Posterior cingulate gyrus (tissue), 11 donors: ENCODE results near the gene NAGK.
"Not testable (repeated sequence)": the region's sequence is repeated elsewhere in the genome, so short reads cannot be mapped to it uniquely, and the experiment has no call there.

ENCODE experiments used
- DNase-seq, 10 donors: peaks; one replicate each; pipeline versions ENCODE4 v3.0.0 to v3.0.0-alpha.2; 2020 to 2021; ENCODE audit warnings: mixed read lengths in 3 of 10
- intact Hi-C: fragments of 100-400 bp; cut with DNase I; formaldehyde crosslinking; loops from one replicate; pipeline ENCODE4 v1.15.1; 2023

NAGK gene

DNA sequence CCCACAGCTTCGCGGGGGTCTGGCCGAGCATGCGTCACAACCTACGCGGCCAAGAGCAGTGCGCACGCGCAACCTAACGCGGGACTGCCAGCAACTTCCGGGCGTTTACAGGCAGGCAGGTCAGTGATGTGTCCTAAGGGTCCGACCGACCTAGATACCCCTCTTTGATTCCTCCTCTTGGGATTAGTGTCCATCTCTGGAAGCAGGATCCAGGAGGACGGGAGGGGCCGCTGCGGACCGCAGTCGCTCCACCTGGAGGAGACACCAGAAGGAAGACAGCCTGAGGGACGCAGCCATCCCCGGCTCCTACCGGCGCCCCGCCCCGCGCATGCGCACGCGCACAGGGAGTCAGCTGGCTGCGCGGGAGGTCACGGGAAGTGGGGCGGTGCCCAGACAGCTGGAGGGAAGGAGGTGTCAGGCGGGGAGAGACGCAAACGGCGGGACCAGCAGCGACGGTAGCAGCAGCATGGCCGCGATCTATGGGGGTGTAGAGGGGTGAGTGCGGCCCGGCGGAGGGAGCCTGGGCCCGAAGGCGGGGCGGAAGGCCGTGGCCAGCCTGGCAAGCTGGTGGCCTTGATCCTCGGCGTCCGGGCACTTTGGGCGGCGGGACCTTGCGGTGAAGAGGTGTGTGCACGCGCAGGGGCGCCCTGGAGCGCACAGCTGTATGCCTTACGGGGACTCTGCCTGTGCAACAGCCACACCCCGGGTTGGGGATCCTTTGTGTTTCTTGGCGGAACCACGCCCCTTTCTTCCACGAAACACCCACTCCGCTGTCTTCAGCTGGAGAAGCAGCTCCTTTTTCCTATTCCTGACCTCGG lies at the start of gene NAGK:
NAGK (plus strand) TSS at position 431 of the 818 bp plus-strand sequence; CDS start at position 467, 36 bp downstream.
- intact Hi-C loops: loop anchor here (2.0 to 5.0 kb wide), 2 partner anchors 60 to 76 kb away; partner anchors contain the start of gene TEX261
- DNase-seq: peak; percentile 93 to 99 (median 96)

DNA sequence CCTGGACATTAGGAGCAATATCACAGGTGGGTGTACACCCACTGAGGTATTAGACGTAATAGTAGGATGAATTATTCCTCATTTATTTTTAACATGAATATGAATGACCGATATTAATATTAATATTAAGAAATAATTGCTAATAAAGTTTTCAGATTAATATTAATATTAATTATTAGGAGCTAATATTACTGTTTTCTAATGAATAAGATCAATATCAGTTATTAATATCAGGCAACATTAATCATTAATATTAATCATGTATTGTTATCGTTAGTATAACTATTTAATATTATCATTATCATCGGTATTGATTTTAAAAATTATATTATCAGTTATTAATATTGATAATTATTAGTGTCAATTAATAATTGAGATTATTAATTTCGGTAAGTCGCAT lies 48.5 kb upstream of the NAGK start:
- DNase-seq, intact Hi-C loops: not testable (repeated sequence)

DNA sequence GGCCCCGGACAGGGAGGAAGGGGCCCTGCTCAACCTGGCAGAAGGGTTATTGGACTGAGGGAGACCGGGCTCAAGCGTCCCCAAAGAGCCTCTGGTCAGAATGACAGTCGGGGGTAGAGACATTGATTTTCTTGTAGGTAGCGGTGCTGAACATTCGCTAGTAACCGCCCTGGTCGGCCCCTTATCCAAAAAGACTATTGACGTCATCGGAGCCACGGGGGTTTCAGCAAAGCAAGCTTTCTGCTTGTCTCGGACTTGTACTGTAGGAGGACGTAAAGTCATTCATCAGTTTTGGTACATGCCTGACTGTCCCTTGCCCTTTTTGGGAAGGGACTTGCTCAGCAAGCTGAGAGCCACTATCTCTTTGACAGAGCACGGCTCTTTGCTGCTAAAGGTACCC lies 47.1 kb upstream of the NAGK start:
- DNase-seq, intact Hi-C loops: not testable (repeated sequence)

DNA sequence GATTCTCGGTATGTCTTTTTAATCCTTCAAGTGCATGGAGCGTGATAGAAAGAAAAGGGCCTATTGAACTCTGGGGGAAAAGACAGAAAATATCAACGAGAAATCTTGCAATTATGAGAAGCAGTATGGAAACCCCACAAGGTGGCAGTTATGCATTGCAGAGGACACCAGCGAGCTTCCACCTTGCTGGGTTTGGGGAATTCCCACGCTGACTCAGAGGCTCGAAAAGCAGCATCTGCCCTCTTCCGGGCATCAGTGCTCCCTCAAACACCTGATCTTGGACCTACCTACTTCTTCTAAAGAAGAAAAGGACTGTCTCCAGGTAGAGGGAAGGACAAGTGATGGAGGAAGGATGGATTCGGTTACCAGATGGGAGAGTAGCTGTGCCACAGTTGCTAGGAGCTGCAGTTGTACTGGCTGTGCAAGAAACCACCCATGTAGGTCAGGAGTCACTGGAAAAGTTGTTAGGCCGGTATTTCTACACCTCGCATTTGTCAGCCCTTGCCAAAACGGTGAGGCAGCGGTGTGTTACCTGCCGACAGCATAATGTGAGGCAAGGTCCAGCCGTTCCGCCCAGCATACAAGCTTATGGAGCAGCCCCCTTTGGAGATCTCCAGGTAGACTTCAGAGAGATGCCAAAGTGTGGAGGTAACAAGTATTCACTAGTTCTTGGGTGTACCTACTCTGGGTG lies 44.8 kb upstream of the NAGK start:
- intact Hi-C loops, DNase-seq: not testable (repeated sequence)

DNA sequence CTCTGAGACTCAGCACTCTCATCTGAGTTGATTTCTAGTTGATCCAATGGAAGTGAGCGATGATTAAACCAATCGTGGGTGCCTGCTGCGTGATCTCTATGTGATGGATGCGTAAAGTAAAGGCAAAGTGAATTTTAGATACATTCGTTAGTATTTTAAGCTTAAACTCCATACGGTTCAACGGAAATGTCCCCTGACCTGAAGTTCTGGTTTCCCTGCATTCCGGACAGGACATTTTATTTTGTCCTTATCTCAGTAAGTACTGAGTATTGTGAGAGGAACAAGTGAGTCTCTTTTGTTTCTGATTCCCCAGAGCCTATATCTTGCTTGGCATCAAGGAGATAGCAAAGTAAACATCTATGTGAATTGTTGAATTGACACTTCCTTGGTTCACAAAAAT lies 32.2 kb upstream of the NAGK start:
- intact Hi-C loops, DNase-seq: not testable (repeated sequence)

DNA sequence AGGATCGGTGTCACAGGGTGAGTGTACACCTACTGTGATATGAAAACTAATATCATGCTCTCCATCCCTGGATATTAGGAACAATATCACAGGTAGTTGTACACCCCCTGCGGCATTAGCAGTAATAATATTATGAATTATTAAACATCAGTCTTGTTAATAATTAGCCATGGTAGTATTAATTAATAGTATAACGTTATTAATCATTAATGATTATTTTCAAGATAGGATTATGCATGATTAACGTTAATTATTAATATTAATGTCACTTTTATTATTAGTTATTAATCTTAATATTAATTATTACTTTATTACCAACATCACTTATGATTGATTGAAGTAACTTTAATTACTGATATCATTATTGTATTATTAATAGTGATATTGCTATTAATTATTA lies 26.2 kb upstream of the NAGK start:
- intact Hi-C loops: no loop called here
- no peak for DNase-seq

DNA sequence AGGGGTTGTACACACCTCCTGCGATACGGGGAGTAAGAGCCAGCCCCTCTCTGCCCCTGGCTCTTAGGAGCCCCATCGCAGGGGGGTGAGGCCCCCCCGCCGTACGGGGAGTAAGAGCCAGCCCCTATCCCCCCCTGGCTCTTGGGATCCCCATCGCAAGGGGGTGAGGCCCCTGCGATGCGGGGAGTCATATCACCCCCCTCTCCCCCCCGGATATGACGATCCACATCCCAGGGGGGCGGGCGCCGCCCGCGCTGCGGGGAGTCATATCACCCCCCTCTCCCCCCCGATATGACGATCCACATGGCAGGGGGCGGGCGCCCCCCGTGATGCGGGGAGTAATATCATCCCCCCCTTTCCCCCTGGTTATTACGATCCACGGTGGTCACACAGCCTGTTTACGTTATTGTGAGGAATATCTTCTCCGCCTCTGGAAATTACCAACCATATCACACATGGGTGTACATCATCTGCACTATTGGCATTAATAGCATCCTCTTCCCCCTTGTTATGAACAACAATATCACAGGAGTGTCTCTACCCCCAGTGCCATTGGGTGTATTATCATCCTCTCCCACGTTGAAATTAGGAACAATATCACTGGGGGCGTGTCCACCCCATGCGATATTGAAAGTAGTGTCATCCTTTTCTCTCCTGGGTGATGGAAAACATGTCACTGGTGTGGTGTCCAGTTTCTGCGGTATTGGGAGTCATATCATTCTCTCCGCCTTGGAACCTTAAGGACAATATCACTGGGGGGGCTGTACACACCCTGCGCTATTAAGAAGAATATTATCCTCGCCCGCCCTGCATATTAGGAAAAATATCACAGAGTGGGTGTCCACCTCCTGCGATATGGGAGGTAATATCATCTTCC lies 24.7 kb upstream of the NAGK start:
- intact Hi-C loops: no loop called here
- DNase-seq: no peak

DNA sequence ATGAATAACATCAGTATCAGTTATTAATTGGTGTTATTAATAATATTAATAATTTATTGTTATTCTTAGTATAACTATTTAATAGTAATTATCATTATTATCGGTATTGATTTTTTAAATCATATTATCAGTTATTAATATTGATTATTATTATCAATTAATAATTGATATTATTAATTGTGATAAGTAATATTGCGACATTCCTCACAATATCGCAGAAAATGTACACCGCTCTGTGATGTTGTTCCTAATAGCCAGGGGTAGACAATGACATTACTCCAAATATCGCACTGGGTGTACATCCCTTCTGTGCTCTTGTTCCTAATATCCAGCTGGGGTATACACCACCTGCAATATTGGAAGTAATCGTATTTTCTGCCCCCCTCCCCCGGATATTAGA lies 23.3 kb upstream of the NAGK start:
- intact Hi-C loops: no loop called here
- no peak for DNase-seq

DNA sequence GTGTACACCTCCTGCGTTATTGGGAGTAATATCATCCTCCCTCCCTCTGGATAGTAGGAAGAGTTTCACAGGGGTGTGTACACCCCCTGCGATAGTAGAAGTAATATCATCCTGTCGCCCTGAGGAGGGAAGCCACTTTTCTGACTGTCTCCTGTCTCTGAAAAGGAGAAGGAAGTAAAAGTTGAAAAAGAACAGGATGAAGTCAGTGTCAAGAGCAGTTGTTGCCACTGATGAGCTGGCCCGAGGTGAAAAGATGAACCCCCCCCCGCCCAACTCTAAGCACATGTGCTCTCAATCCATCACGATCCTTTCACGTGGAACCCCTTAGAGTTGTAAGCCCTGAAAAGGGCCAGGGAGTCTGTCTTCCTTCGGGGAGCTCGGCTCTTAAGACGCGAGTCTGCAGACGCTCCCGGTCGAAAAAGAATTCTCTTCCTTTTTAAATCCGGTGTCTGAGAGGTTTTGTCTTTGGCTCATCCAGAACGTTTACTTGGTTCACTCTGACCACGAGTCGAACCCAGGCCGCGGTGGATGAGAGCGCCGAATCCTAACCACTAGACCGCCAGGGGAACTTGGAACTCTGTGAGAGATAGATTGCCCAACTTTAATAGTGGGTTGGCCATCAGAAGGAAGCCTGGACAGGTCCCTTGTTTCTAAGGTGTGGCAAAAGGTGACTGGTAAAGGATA lies 22.4 kb upstream of the NAGK start:
- no peak for DNase-seq
- intact Hi-C loops: no loop called here

DNA sequence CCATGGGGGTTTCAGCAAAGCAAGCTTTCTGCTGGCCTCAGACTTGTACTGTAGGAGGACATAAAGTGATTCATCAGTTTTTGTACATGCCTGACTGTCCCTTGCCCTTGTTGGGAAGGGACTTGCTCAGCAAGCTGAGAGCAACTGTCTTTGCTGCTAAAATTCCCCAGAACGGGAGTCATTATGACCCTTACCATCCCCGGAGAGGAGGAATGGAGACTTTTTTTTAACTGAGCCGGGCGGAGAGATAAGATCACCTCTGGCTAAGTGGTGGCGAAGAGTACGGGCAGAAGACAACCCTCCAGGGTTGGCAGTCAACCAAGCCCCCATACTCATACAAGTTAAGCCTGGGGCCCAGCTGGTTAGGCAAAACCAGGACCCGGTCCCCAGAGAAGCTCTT lies 20.4 kb upstream of the NAGK start:
- intact Hi-C loops: no loop called here
- no peak for DNase-seq

DNA sequence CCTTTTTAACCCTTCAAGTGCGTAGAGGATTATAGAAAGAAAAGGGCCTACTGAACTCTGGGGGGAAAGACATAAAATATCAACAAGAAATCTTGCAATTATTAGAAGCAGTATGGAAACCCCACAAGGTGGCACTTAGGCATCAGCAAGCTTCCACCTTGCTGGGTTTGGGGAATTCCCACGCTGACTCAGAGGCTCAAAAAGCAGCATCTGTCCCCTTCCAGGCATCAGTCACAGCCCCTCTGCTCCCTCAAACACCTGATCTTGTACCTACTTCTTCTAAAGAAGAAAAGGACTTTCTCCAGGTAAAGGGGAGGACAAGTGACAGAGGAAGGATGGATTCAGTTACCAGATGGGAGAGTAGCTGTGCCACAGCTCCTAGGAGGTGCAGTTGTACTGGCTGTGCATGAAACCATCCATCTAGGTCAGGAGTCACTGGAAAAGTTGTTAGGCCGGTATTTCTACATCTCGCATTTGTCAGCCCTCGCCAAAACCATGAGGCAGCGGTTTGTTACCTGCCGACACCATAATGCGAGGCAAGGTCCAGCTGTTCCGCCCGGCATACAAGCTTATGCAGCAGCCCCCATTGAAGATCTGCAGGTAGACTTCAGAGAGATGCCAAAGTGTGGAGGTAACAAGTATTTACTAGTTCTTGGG lies 18.6 kb upstream of the NAGK start:
- DNase-seq: peak in 1 of 10 donors; percentile 41
- intact Hi-C loops: not testable (repeated sequence)

DNA sequence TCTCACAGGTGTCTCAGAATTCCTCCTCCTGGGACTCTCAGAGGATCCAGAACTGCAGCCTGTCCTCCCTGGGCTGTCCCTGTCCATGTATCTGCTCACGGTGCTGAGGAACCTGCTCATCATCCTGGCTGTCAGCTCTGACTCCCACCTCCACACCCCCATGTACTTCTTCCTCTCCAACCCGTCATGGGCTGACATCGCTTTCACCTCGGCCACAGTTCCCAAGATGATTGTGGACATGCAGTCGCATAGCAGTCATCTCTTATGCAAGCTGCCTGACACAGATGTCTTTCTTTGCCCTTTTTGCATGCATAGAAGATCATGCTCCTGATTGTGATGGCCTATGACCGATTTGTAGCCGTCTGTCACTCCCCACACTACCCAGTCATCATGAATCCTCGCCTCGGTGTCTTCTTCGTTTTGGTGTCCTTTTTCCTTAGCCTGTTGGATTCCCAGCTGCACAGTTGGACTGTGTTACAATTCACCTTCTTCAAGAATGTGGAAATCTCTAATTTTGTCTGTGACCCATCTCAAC lies 13.2 kb upstream of the NAGK start:
- DNase-seq, intact Hi-C loops: not testable (repeated sequence)

DNA sequence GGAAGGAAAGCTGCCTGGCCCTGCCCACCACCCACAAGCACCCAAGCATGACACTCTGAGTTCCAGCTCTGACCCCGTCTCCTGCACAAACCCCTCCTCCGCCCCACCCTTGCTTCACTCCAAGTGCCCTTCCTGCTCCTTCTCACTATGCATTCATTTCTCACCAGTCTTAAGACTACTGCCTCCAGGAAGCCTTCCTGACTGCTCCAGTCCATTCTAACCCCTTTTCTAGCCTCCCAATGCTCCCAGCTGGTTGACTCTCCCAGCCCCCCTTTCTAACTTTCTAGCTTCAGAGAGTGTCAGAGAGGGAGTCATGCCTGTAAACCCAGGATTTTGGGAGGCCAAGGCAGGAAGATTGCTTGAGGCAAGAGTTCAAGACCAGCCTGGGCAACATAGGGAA lies 8.2 kb upstream of the NAGK start:
- intact Hi-C loops: no loop called here
- DNase-seq: no peak

DNA sequence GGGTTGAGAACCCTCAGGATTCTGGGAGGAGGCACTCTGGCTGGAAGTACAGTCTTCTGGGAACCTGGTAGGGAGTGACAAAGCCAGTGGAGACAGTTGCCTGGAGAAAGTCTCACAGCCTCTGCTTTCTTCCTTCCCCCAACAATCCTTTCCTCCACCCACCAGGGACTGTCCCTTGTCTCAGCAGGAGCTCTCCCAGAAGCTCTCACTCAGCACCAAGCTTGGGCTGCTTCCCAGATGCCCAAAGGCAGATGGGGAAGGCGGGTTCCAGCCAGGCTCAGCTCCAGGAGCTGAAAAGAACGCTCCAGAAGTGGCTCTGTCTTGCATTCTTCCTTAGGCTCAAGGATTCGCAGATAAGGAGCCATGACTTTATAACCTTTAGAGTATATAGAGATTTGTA lies 7.6 kb upstream of the NAGK start:
- peak in 8 of 10 donors; percentile 52 to 95 (median 70) for DNase-seq
- intact Hi-C loops: no loop called here

DNA sequence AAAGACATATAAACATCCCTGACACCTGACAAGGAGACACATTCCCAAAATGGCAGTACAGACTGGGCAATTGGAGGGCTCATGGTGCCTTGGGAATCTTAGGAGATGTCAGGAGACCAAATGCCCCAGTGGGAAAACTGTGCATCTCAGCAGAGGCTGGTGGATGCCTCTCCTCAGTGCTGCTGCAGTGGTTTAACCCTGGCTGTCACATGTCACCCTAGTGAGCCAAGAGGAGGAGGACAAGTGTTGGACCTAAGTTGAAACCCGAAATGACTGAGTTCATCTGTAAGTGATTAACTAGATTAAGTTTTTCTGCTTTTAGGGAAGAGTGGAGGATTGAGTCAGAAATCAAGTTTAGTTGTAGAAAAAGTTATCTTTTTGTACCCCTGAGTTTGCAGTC lies 5.2 kb upstream of the NAGK start:
- DNase-seq: no peak
- intact Hi-C loops: no loop called here

DNA sequence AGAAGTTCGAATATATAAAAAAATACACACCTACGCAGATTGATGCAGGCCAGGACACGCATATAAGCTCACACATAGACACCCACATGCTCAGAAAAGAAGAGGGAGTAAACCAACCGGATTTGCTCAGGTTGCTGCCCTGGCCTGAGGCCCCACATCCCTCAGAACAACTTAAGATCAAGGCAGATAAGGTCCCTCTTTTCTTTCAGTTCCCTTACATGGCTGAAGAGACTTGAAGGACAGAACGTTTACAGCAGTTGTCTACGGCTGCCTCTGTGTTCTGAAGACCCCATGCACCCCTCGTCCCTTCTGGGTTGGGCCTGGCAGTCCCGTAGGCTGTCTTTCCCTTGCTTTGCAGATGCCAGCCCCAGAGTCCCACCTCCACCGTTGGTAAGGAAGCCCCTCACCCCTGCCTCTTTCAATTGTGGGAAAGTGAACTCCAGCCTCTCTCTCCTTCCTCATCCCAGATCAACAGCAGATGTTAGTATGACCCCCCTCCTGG lies 4.3 kb upstream of the NAGK start:
- no peak for DNase-seq
- intact Hi-C loops: no loop called here

DNA sequence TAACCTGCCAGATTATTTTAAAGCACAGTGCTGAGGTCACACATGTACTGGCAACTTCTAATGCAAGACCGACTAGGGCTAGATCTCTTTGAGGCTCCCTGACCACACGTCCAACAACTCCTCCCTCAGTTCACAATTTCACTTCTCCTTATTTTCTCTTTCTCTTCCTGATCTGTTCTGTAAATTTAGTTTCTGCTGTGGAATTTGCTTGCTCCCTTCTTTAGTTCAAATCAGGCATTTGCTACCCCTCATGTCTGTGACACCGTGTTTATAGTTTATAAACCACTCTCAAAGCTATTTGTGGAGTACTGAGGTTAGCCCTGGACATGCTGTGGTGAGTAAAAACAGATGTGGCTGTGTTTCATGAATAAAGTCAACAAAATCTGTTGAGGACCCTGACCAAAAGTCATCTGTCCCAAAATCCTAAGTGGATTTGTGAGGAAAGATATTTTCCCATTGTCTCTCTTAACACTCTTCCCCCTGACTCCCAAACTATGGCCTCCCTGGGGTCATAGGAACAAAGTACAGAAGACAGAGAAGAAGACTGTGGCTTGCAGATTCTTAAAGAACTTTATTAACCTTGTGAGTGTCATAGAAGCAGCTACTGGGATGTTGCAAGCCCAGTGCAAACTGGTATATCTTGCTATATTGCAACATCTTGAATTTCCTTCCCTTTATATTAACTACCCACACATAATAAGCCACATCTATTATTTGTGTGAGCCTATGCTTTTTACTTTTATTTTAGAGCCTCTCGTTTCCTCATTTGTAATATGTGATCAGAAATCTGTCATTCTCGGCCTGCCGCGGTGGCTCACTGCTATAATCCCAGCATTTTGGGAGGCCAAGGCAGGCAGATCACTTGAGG lies 3.5 kb upstream of the NAGK start:
- intact Hi-C loops: loop anchor here (5.0 kb wide), 1 partner anchor 73 kb away; the partner anchor contains the start of gene TEX261
- no peak for DNase-seq

DNA sequence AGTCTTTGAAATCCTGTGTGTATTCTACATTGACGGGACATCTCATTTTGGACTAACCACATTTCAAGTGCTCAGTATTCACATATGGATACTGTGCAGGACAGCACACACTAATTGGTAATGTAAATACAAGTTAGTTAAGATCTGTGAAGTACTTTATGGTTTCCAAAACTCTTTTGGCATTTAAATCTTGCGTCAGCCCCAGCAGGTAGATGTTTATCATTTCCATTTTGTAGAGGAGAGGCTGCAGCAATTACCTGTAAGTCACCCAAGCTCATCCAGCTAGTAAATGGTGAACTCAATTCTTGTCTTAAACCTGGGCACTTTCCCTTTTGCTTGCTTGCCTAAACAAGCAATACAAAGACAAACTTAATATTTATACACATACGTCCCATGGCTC lies 1.6 kb upstream of the NAGK start:
- no peak for DNase-seq
- intact Hi-C loops: loop anchor here (5.0 kb wide), 1 partner anchor 75 kb away; the partner anchor contains the start of gene TEX261
